OCI-LY7 (cell line): ENCODE results near the gene RNF215.

Source experiments
- EZH2phosphoT487 ChIP-seq: fragments of 200-600 bp; sonication (generic); IDR thresholded peaks from 2 replicates; pipeline ENCODE4 v1.6.1; 2018; ENCODE audit warnings: low read depth, borderline replicate concordance, mild to moderate bottlenecking, mixed run types, antibody characterized with exemption, low read length, moderate library complexity, mixed read lengths
- TF ChIP-seq, protein P1 (sequence below): fragments of 200-600 bp; sonication (generic); conservative IDR thresholded peaks from 2 replicates; pipeline ENCODE4 v1.5.1; 2014; ENCODE audit warnings: mild to moderate bottlenecking, antibody characterized with exemption, low read length, moderate library complexity, mixed read lengths

- TF ChIP-seq, protein P1, sequence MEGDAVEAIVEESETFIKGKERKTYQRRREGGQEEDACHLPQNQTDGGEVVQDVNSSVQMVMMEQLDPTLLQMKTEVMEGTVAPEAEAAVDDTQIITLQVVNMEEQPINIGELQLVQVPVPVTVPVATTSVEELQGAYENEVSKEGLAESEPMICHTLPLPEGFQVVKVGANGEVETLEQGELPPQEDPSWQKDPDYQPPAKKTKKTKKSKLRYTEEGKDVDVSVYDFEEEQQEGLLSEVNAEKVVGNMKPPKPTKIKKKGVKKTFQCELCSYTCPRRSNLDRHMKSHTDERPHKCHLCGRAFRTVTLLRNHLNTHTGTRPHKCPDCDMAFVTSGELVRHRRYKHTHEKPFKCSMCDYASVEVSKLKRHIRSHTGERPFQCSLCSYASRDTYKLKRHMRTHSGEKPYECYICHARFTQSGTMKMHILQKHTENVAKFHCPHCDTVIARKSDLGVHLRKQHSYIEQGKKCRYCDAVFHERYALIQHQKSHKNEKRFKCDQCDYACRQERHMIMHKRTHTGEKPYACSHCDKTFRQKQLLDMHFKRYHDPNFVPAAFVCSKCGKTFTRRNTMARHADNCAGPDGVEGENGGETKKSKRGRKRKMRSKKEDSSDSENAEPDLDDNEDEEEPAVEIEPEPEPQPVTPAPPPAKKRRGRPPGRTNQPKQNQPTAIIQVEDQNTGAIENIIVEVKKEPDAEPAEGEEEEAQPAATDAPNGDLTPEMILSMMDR = no peak
- no peak for TF ChIP-seq EZH2phosphoT487
Measured at GRCh38 chr22:30411780-30412179, 24.6 kb upstream of the RNF215 start.
